Erythroblast (primary cell): ENCODE measurements around the gene OPRL1.

Experiments
- GATA1 ChIP-seq: IDR thresholded peaks from 2 replicates; pipeline ENCODE4 v1.6.1; 2011; ENCODE audit warnings: low read depth, mild to moderate bottlenecking, control low read depth, low read length, moderate library complexity
- POLR2A ChIP-seq: IDR thresholded peaks from 2 replicates; pipeline ENCODE4 v1.6.1; 2011; ENCODE audit warnings: mild to moderate bottlenecking, low read length

DNA sequence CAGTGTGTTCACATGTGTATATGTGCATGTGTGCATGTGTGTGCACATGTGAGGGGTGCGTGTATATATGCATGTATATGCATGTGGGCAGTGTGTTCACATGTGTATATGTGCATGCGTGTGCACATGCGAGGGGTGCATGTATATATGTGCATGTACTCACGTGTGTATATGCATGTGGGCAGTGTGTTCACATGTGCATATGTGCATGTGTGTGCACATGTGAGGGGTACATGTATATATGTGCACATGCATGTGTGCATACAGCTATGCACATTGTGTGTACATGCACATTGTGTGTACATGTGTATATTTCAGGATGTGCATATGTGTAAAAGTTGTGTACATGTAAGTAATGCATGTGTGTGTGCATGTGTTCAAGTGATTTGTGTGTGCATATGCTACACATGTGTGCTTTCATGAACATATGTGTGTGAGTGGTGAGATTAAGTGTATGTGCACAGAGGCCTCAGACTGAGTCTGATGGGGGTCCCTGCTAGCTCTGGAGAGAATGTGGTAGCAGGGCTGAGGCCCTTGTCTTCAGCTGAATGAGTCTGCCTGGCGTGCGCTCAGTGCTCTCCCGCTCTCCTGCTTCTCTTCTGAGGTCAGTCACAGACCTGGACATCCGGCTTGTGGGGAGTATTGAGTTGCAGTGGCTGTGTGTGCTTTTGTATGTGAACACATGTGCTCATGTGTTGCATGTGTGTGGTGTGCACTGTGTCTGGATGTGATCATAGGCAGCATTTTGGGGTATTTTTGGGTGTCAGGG is 64.4 kb downstream of the OPRL1 start:
- TF ChIP-seq POLR2A (no peak), GATA1 (no peak)
